CMK (cell line): Measurements from ENCODE around the gene TYR.
"Not testable (repeated sequence)": the region's sequence is repeated elsewhere in the genome, so short reads cannot be mapped to it uniquely, and the experiment has no call there.

Source experiments
- DNase-seq: peaks from one replicate; pipeline ENCODE4 v3.0.0-alpha.2; 2010; ENCODE audit warnings: low read depth

TYR gene

DNA sequence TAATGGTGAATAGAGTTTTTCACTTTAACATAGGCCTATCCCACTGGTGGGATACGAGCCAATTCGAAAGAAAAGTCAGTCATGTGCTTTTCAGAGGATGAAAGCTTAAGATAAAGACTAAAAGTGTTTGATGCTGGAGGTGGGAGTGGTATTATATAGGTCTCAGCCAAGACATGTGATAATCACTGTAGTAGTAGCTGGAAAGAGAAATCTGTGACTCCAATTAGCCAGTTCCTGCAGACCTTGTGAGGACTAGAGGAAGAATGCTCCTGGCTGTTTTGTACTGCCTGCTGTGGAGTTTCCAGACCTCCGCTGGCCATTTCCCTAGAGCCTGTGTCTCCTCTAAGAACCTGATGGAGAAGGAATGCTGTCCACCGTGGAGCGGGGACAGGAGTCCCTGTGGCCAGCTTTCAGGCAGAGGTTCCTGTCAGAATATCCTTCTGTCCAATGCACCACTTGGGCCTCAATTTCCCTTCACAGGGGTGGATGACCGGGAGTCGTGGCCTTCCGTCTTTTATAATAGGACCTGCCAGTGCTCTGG lies at the start of gene TYR:
Gene TYR, plus strand, starts transcription at position 185 of the 541 bp plus-strand sequence. Its CDS starts 79 bp downstream, at position 264.
- DNase-seq, result no peak

GRCh38 chr11:89136606-89137005 lies 41.1 kb upstream of the TYR start:
- DNase-seq, result no peak

GRCh38 chr11:89147229-89147628 lies 30.4 kb upstream of the TYR start:
- DNase-seq, result no peak

DNA sequence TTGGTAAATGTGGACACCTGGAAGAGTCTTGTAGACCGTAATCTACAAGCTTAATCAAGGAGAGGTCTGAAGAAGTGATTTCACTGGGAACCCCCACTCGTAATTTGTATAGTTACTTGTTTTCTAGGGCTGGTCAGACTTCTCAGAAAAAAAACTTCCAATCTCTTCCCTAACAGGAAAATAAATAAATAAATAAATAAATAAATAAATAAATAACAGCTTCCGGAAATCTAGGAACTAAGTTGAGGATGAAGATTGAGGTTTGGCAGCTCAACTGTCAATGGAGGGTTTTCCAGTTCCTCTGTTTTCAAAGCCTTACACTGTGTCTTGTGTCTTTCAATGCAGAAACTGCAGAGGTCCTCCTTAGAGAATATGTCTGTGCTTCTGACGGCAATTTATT lies 17.7 kb upstream of the TYR start:
- DNase-seq, result no peak

DNA sequence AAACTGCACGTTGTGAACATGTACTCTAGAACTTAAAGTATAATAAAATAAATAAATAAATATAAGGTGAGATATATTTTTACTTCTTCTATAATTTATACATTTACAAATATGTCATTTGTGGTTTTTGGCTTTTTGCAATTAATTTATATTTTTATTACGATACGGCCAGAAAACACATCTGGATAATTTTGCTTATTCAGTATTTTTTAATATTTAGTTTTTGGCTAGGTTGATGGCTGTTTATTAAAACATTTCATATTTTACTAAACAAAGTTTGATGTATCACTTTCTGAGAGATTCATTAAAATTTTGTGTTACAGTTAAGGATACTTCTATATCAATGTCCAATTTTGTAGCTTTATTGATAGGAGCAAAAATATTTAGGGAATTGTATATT lies 15.7 kb upstream of the TYR start:
- DNase-seq, result no peak

DNA sequence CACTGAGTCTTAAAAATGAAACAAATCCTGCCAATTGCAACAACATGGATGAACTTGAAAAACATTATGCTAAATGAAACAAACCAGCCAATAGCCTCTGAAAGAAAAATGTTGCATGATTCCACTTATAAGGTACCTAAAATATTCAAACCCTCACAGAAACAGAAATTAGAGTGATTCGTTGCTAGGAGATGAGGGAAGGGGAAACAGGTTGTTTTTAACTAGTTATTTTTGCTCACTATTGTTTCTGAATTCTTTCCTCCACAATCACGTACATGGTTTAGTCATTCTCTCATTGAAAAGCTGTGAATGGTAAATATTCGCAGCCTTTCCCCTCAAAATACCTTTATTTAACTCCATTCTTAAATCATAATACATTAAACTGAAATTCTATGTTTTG lies 14.0 kb upstream of the TYR start:
- DNase-seq, result no peak

- no peak for DNase-seq
These were observed 9.3 kb upstream of the TYR start for GRCh38 chr11:89168396-89168795.

DNA sequence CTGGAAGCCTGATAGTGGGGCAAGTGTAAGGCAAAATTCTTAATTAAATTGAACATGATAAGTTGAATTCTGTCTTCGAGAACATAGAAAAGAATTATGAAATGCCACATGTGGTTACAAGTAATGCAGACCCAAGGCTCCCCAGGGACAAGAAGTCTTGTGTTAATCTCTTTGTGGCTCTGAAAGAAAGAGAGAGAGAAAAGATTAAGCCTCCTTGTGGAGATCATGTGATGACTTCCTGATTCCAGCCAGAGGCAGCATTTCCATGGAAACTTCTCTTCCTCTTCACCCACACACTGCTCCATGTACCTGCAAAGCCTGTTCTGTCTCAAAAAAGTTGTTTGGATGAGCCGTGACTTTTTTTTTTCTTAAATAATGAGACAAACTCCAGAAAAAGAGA lies 1.9 kb upstream of the TYR start:
- no peak for DNase-seq

DNA sequence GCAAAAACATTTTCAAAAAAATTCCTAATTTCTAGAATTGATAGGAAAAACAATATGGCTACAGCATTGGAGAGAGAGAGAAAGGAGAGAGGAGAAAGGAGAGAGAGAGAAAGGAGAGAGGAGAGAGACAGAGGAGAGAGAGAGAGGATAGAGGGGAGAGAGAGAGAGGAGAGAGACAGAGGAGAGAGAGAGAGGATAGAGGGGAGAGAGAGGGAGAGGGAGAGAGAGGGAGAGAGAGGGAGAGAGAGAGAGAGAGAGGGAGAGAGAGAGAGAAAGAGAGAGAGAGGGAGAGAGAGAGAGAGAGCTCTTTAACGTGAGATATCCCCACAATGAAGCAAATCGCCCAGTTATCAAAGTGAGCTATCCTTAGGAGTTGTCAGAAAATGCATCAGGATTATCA lies 737 bp upstream of the TYR start:
- DNase-seq, result no peak

- DNase-seq, result no peak
These were observed 3.4 kb downstream of the TYR start for GRCh38 chr11:89181111-89181510.

DNA sequence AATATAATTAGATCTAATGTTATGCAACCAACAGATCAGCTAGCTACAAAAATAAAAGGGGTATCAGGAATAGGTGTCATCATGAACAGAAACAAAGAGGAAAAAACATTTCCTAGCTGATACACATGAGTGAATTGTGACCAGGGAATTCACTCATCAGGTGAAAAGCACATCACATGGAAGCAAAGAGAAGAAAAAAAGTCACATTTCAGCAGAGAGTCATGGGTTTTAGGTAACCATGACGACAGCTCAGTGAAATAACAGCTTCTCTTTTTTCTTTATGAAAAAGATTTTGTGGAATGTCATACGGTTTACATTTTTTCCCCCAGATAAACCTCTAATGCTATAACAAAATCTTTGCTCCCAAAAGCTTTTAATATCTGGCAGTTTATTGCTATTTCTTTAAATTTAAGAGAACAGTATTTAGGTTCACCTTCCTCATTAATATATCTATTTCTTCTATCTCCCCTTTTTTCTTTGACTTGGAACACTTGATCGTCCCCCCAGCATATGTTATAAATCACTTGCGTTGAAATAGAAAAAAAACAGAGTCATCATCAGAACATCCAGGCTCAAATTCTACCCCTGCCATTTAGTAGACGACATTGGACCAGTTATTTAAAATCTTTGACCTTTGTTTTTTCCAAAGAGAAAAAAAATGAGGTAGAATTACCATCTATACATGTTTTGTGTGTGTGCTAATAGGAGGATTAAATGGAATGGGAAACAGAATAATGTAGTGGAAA lies 5.3 kb downstream of the TYR start:
- DNase-seq, result no peak

DNA sequence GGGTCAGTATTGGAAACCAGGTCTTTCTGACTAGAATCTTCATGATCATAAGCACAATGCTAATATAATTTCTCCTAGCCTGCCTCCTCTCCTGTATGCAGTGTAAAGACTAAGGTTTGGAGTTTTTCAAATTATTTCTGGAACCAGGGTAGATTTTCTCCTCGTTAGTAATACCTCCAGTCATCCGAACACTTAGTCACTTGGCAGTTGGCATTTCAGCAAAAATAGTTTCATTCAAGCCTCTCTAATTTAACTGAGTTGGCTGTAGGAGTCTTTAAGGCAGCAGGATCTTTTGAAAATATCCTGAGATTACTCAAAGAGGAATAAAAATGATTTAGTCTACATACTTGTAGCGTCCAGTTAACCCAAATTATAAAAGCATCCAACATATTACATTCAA lies 6.3 kb downstream of the TYR start:
- DNase-seq, result no peak

GRCh38 chr11:89189776-89190175 lies 12.1 kb downstream of the TYR start:
- DNase-seq, result no peak

DNA sequence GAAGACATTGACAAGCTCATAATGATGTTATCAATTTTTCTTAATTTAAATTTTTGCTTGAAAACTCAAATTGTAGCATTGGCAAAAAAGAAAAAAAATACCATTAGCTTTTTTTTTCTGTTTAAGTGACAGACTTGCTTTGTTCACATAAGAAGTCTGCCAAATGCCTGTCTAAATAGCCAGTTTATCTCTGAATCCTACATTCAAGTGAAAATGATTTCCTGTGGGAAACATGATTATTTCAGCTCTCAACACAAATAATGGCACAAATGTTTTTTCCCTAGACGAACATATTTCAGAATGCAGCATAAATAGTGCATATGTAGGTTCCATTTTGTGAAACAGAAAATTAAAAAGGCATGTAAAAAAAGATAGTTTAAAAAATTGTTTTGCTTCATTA lies 23.5 kb downstream of the TYR start:
- no peak for DNase-seq

DNA sequence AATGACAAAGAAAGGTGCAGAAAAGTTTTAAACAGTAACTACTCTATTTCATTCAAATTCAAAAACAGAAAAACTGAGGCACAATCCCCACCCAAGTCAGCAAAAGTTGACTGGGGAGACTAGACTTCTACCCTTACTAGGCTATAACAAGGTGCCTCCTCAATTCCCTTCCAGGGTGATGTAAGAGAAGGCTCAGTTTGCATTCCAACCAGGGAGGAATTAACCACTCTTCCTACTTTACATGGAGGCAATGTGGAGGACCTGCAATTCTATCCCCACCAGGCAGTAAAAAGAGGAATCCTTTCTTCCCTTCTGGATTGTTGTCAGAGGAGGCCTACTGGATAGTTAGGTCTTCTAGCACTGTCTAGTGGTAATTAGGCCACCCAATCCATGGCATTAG lies 26.1 kb downstream of the TYR start:
- no peak for DNase-seq

- no peak for DNase-seq
These were observed 27.7 kb downstream of the TYR start for GRCh38 chr11:89205378-89205777.

DNA sequence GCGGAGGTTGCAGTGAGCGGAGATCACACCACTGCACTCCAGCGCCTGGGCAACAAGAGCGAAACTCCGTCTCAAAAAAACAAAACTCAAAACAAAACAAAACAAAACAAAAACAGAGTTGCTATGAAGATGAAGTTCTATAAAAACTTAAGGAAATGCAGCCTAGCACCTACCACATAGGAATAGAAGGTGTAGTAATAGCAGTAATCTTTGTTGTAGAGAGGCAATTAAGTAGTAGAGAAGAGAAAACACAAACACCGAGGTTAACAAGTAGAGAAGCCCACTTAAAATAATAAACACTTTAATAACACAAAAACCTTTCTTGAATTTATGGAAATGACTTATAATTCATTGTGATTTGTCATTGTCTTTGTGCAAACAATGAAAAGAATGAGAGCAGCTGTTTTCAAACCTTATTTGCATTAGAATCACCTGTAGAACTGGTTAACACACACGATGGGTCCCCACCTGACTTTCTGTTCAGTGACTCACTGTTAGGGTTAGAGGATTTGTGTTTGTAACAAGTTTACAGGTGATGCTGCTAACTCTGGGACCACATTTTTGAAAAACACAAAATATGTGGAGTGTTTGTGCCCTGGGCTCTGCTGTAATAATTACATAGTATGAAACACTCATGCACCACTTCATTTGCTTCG lies 43.1 kb downstream of the TYR start:
- DNase-seq, result no peak

- DNase-seq, result no peak
These were observed 57.4 kb downstream of the TYR start for GRCh38 chr11:89235083-89235482.

DNA sequence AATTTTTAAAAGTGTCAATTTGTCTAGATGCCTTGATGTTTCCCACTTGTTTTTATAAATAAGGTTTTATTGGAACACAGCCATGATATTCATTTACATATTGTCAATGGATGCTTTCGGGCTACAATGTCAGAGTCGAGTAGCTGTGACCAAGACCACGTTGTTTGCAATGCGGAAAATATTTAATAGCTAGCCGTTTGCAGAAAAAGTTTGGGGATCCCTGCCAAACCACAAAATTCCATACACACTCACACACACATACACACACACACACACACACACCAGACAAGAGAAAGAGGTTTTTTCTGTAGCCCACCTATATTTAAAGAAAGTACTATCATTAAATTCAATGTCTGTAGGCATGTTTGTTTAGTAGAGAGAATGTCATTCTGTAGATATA lies 58.3 kb downstream of the TYR start:
- DNase-seq, result no peak

DNA sequence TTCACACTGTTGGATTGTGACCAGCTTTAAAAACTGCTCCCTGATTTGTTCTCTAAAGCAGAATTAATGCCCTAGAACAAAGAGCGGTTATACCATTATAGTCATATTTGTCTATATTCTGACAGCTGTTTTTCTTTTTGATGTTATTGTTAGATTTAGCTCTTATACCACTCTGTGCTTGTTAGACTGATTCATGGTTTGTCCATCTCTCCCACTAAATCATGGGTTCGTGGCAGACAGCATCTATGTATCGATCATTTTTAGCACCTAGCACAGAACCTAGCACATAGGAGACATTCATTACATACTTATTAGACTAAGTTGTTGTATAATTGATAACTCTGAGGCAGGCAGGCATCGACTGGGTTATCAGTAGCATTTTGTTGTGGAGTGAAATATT lies 69.3 kb downstream of the TYR start:
- DNase-seq, result not testable (repeated sequence)

- no peak for DNase-seq
These were observed 71.5 kb downstream of the TYR start for GRCh38 chr11:89249196-89249595.

GRCh38 chr11:89261483-89261882 lies 83.8 kb downstream of the TYR start:
- not testable (repeated sequence) for DNase-seq

- no peak for DNase-seq
These were observed 90.1 kb downstream of the TYR start for GRCh38 chr11:89267660-89268302.
